GM19099 (cell line): ENCODE measurements around the gene SLC29A4.

ENCODE experiments used
- POLR2A ChIP-seq: IDR thresholded peaks from 3 replicates; pipeline ENCODE4 v1.6.1; 2011; ENCODE audit warnings: low read depth; ENCODE audit not compliant: insufficient read length; ENCODE audit errors: extremely low read depth

The SLC29A4 gene

GRCh38 chr7:5278766-5279165 lies 4.0 kb upstream of the SLC29A4 start:
- TF ChIP-seq POLR2A = no peak

GRCh38 chr7:5279734-5280133 lies 3.0 kb upstream of the SLC29A4 start:
- TF ChIP-seq POLR2A = no peak

- TF ChIP-seq POLR2A = no peak
Observed at GRCh38 chr7:5283421-5284303, 919 bp downstream of the SLC29A4 start.

- no peak for TF ChIP-seq POLR2A
Observed at GRCh38 chr7:5284304-5285281, 1.9 kb downstream of the SLC29A4 start.

- TF ChIP-seq POLR2A = no peak
Observed at GRCh38 chr7:5286933-5287332, 4.2 kb downstream of the SLC29A4 start.

GRCh38 chr7:5287802-5288201 lies 5.1 kb downstream of the SLC29A4 start:
- TF ChIP-seq POLR2A = no peak

GRCh38 chr7:5289355-5289754 lies 6.6 kb downstream of the SLC29A4 start:
- no peak for TF ChIP-seq POLR2A

GRCh38 chr7:5291301-5291700 lies 8.6 kb downstream of the SLC29A4 start:
- no peak for TF ChIP-seq POLR2A

GRCh38 chr7:5294169-5294987 lies 11.6 kb downstream of the SLC29A4 start:
- TF ChIP-seq POLR2A = no peak

GRCh38 chr7:5295039-5296014 lies 12.6 kb downstream of the SLC29A4 start:
- no peak for TF ChIP-seq POLR2A

- no peak for TF ChIP-seq POLR2A
Observed at GRCh38 chr7:5296015-5296610, 13.4 kb downstream of the SLC29A4 start.

- no peak for TF ChIP-seq POLR2A
Observed at GRCh38 chr7:5296611-5297226, 14.0 kb downstream of the SLC29A4 start.

GRCh38 chr7:5300366-5300765 lies 17.6 kb downstream of the SLC29A4 start:
- TF ChIP-seq POLR2A = no peak

GRCh38 chr7:5302577-5302976 lies 19.8 kb downstream of the SLC29A4 start:
- no peak for TF ChIP-seq POLR2A
